Immature natural killer cell (primary cell): ENCODE results near the gene TMEM184B. TPM values are rescaled to one million over a fixed set of nuclear protein-coding genes. Genes with fewer than 3 reads are reported as not detected.

Experiments used
- DNase-seq, 3 donors: peaks; one replicate each; pipeline ENCODE4 v3.0.0; 2022; ENCODE audit warnings: mixed read lengths in 1 of 3
- H3K27ac Mint-ChIP-seq, 6 donors: one replicate each; pipeline ENCODE4 v1.8.0; 2020; ENCODE audit warnings: mixed read lengths in 6 of 6, mild to moderate bottlenecking in 5 of 6, inconsistent platforms in 4 of 6, moderate library complexity in 3 of 6
- H3K27me3 Mint-ChIP-seq, 3 donors: one replicate each; pipeline ENCODE4 v1.8.0; 2020 to 2021; ENCODE audit warnings: low read depth in 3 of 3, mild to moderate bottlenecking in 3 of 3, mixed read lengths in 3 of 3, moderate library complexity in 3 of 3, inconsistent platforms in 1 of 3
- H3K36me3 Mint-ChIP-seq, 3 donors: one replicate each; pipeline ENCODE4 v1.8.0; 2020; ENCODE audit warnings: mixed read lengths in 3 of 3, inconsistent platforms in 2 of 3, mild to moderate bottlenecking in 2 of 3
- H3K4me1 Mint-ChIP-seq, 2 donors: one replicate each; pipeline ENCODE4 v1.8.0; 2020; ENCODE audit warnings: inconsistent platforms in 2 of 2, mild to moderate bottlenecking in 2 of 2, mixed read lengths in 2 of 2, moderate library complexity in 1 of 2
- H3K4me3 Mint-ChIP-seq, 5 donors: one replicate each; pipeline ENCODE4 v1.8.0; 2020; ENCODE audit warnings: mild to moderate bottlenecking in 5 of 5, mixed read lengths in 5 of 5, inconsistent platforms in 3 of 5, moderate library complexity in 3 of 5
- H3K9me3 Mint-ChIP-seq, 6 donors: one replicate each; pipeline ENCODE4 v1.8.0; 2020; ENCODE audit warnings: mild to moderate bottlenecking in 6 of 6, mixed read lengths in 6 of 6, inconsistent platforms in 4 of 6, moderate library complexity in 3 of 6
- polyA plus RNA-seq, 3 donors: library from polyadenylated mRNA; unstranded; fragments of 300-500 nt; fragmentation: Illumina TruSeq; gene quantifications; one replicate each; pipeline ENCODE4 v1.2.3, GENCODE V29; 2021

TMEM184B gene
- polyA plus RNA-seq = 10 to 100 TPM; 12.1 to 50.7 (median 30.3) TPM

GRCh38 chr22:38272373-38273134, at the start of gene TMEM184B:
TSS of gene TMEM184B (minus strand) at chr22:38273010. CDS start at chr22:38247961, 25,049 bp downstream.
- Mint-ChIP-seq H3K27me3 (peaks cover 7 to 21% (median 16%) of the 10 kb centered on the region in 3 donors), H3K4me3 (peak within 1 kb of the TSS; percentile 93 to 96 (median 95)), H3K9me3 (no peaks in the 10 kb centered on the region), H3K36me3 (no peaks in the 10 kb centered on the region), H3K27ac (peak within 1 kb of the TSS; percentile 95 to 99 (median 97)), H3K4me1 (peaks cover 59 to 64% of the 10 kb centered on the region in 2 donors)
- DNase-seq = peak; percentile 86 to 89 (median 88)

- Mint-ChIP-seq H3K4me1 (peaks cover 15 to 18% of the 10 kb centered on the region in 2 donors), H3K9me3 (no peaks in the 10 kb centered on the region), H3K27ac (no peak overlapping the region)
Observed at GRCh38 chr22:38320605-38321402, 48.0 kb upstream of the TMEM184B start.

GRCh38 chr22:38318792-38319773, 46.3 kb upstream of the TMEM184B start:
- peaks cover 33 to 35% of the 10 kb centered on the region in 2 donors for H3K4me1 Mint-ChIP-seq
- peaks cover 2 to 8% (median 4%) of the 10 kb centered on the region in 3 donors for H3K27me3 Mint-ChIP-seq
- H3K9me3 Mint-ChIP-seq = no peaks in the 10 kb centered on the region
- DNase-seq = no peak
- no peaks in the 10 kb centered on the region for H3K36me3 Mint-ChIP-seq
- H3K27ac Mint-ChIP-seq = peak overlapping the region; percentile 43 to 92 (median 78)
- H3K4me3 Mint-ChIP-seq = peak overlapping the region in 4 of 5 donors; percentile 54 to 83 (median 56)

More at GRCh38 chr22:38320605-38321402, 48.0 kb upstream of the TMEM184B start:
- Mint-ChIP-seq H3K4me3 (no peak overlapping the region), H3K36me3 (no peaks in the 10 kb centered on the region), H3K27me3 (peaks cover 2 to 4% (median 2%) of the 10 kb centered on the region in 3 donors)
- no peak for DNase-seq

- DNase-seq = no peak
- Mint-ChIP-seq H3K36me3 (no peaks in the 10 kb centered on the region), H3K27ac (peak overlapping the region; percentile 86 to 92 (median 88)), H3K27me3 (peaks cover 2 to 8% (median 4%) of the 10 kb centered on the region in 3 donors), H3K4me3 (peak overlapping the region; percentile 80 to 89 (median 83)), H3K9me3 (no peaks in the 10 kb centered on the region), H3K4me1 (peaks cover 41 to 44% of the 10 kb centered on the region in 2 donors)
Observed at GRCh38 chr22:38317995-38318715, 45.3 kb upstream of the TMEM184B start.

GRCh38 chr22:38317122-38317994, 44.5 kb upstream of the TMEM184B start, which contains the start of gene CSNK1E:
TSS of gene CSNK1E (minus strand) at chr22:38317433. CDS start at chr22:38314157, 3,276 bp downstream.
- Mint-ChIP-seq H3K36me3 (no peaks in the 10 kb centered on the region), H3K27ac (peak within 1 kb of the TSS; percentile 93 to 96 (median 95)), H3K4me3 (peak within 1 kb of the TSS; percentile 88 to 92 (median 89)), H3K9me3 (no peaks in the 10 kb centered on the region), H3K4me1 (peaks cover 49 to 52% of the 10 kb centered on the region in 2 donors), H3K27me3 (peaks cover 2 to 8% (median 4%) of the 10 kb centered on the region in 3 donors)
- peak; percentile 68 to 69 (median 69) for DNase-seq

GRCh38 chr22:38316364-38317121, 43.7 kb upstream of the TMEM184B start:
- Mint-ChIP-seq H3K4me1 (peaks cover 54% of the 10 kb centered on the region in 2 donors), H3K4me3 (peak overlapping the region; percentile 88 to 92 (median 88)), H3K36me3 (no peaks in the 10 kb centered on the region), H3K27ac (peak overlapping the region; percentile 93 to 96 (median 95)), H3K27me3 (peaks cover 2 to 8% (median 4%) of the 10 kb centered on the region in 3 donors), H3K9me3 (no peaks in the 10 kb centered on the region)
- DNase-seq = peak; percentile 59 to 71 (median 69)

- Mint-ChIP-seq H3K9me3 (no peaks in the 10 kb centered on the region), H3K4me3 (peak overlapping the region; percentile 88 to 92 (median 88)), H3K27me3 (peaks cover 2 to 8% (median 4%) of the 10 kb centered on the region in 3 donors), H3K36me3 (no peaks in the 10 kb centered on the region), H3K4me1 (peaks cover 60% of the 10 kb centered on the region in 2 donors), H3K27ac (peak overlapping the region; percentile 93 to 96 (median 95))
- peak in 1 of 3 donors; percentile 20 for DNase-seq
Observed at GRCh38 chr22:38315823-38316363, 43.1 kb upstream of the TMEM184B start.

GRCh38 chr22:38314933-38315822, 42.4 kb upstream of the TMEM184B start:
- peaks cover 62 to 67% of the 10 kb centered on the region in 2 donors for H3K4me1 Mint-ChIP-seq
- H3K36me3 Mint-ChIP-seq = no peaks in the 10 kb centered on the region
- DNase-seq = peak; percentile 37 to 52 (median 44)
- H3K27me3 Mint-ChIP-seq = peaks cover 2 to 8% (median 4%) of the 10 kb centered on the region in 3 donors
- H3K27ac Mint-ChIP-seq = peak overlapping the region; percentile 93 to 96 (median 95)
- H3K4me3 Mint-ChIP-seq = peak overlapping the region; percentile 88 to 92 (median 88)
- no peaks in the 10 kb centered on the region for H3K9me3 Mint-ChIP-seq

- Mint-ChIP-seq H3K4me3 (peak overlapping the region; percentile 88 to 92 (median 88)), H3K4me1 (peaks cover 61 to 69% of the 10 kb centered on the region in 2 donors), H3K9me3 (no peaks in the 10 kb centered on the region), H3K27ac (peak overlapping the region; percentile 93 to 96 (median 95)), H3K27me3 (peaks cover 1 to 8% (median 4%) of the 10 kb centered on the region in 3 donors), H3K36me3 (no peaks in the 10 kb centered on the region)
- no peak for DNase-seq
Observed at GRCh38 chr22:38314051-38314932, 41.5 kb upstream of the TMEM184B start.
